ENCODE measurements around the gene RAB36.

DNA sequence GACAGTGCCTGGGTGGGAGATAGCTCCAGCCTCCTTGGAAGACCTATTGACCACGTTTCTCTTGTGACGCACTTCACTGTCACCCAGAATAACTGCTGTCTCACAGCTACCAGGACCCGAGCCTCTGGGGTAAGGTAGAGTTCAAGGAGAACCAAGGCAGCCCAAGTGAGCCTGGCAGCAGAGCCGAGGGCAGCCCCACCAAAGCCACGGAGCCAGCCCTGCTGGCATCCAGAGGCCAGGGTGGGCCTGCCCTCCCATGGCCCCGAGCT, 36.3 kb upstream of the RAB36 start:
- TF ChIP-seq, protein P1, sequence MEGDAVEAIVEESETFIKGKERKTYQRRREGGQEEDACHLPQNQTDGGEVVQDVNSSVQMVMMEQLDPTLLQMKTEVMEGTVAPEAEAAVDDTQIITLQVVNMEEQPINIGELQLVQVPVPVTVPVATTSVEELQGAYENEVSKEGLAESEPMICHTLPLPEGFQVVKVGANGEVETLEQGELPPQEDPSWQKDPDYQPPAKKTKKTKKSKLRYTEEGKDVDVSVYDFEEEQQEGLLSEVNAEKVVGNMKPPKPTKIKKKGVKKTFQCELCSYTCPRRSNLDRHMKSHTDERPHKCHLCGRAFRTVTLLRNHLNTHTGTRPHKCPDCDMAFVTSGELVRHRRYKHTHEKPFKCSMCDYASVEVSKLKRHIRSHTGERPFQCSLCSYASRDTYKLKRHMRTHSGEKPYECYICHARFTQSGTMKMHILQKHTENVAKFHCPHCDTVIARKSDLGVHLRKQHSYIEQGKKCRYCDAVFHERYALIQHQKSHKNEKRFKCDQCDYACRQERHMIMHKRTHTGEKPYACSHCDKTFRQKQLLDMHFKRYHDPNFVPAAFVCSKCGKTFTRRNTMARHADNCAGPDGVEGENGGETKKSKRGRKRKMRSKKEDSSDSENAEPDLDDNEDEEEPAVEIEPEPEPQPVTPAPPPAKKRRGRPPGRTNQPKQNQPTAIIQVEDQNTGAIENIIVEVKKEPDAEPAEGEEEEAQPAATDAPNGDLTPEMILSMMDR (IDR thresholded peaks at IDR 0.05) = no peak
- no peak for TF ChIP-seq POLR2A (IDR thresholded peaks at IDR 0.05)
